Astrocyte (in vitro differentiated cells and primary cell): Measurements from ENCODE around the gene ZNF438.

Source experiments
- EZH2 ChIP-seq: IDR thresholded peaks from 2 replicates; pipeline ENCODE4 v1.6.1; 2012; ENCODE audit warnings: mild to moderate bottlenecking, low read length, inconsistent platforms; ENCODE audit not compliant: insufficient read depth
- TF ChIP-seq, protein P1 (sequence below): IDR thresholded peaks from 2 replicates; pipeline ENCODE4 v1.5.1; 2011; ENCODE audit warnings: low read depth, mild to moderate bottlenecking, inconsistent platforms, low read length, moderate library complexity; ENCODE audit not compliant: insufficient read depth

DNA sequence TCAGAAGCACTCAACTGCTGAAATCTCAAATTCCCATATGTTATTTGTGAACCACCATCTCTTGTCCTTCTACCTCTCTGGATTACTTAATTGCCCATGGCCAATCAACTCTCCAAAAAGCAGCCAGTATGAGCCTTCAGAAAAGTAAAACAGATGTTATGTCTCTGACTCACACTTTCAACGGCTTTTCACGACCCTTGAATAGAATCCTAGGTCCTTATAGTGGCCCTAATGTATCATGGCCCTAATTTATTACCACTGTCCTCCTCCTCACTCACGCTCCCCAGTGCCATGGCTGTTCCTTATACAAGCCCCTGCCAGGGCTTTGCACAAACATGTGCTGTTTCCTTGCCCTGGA lies 20.0 kb downstream of the ZNF438 start:
- TF ChIP-seq, protein P1, sequence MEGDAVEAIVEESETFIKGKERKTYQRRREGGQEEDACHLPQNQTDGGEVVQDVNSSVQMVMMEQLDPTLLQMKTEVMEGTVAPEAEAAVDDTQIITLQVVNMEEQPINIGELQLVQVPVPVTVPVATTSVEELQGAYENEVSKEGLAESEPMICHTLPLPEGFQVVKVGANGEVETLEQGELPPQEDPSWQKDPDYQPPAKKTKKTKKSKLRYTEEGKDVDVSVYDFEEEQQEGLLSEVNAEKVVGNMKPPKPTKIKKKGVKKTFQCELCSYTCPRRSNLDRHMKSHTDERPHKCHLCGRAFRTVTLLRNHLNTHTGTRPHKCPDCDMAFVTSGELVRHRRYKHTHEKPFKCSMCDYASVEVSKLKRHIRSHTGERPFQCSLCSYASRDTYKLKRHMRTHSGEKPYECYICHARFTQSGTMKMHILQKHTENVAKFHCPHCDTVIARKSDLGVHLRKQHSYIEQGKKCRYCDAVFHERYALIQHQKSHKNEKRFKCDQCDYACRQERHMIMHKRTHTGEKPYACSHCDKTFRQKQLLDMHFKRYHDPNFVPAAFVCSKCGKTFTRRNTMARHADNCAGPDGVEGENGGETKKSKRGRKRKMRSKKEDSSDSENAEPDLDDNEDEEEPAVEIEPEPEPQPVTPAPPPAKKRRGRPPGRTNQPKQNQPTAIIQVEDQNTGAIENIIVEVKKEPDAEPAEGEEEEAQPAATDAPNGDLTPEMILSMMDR = no peak
- no peak for TF ChIP-seq EZH2
